Caki2 (cell line): ENCODE results near the gene MPZL2. TPM values are rescaled to one million over a fixed set of nuclear protein-coding genes. Genes with fewer than 3 reads are reported as not detected.

Experiments
- DNase-seq: peaks from one replicate; pipeline ENCODE4 v3.0.0-alpha.2; 2015; ENCODE audit warnings: low read depth
- in situ Hi-C: cut with HindIII; loops from 2 replicates; pipeline ENCODE4 v1.10.0; 2016; ENCODE audit warnings: low sequenced_read_pairs, low pct_unique_long_range_greater_than_20kb, mixed read lengths
- total RNA-seq: library from RNA; depleted of rRNA; stranded (reverse); fragments of >200 nt; shearing (Covaris generic); gene quantifications from 2 replicates; pipeline ENCODE4 v1.2.3, GENCODE V29; 2014; ENCODE audit warnings: low replicate concordance; rRNA removed

The MPZL2 gene
- total RNA-seq, 1 experiment from 2014 or later, result not detected

GRCh38 chr11:118212781-118213191, 51.3 kb downstream of the MPZL2 start:
- no peak for DNase-seq

DNA sequence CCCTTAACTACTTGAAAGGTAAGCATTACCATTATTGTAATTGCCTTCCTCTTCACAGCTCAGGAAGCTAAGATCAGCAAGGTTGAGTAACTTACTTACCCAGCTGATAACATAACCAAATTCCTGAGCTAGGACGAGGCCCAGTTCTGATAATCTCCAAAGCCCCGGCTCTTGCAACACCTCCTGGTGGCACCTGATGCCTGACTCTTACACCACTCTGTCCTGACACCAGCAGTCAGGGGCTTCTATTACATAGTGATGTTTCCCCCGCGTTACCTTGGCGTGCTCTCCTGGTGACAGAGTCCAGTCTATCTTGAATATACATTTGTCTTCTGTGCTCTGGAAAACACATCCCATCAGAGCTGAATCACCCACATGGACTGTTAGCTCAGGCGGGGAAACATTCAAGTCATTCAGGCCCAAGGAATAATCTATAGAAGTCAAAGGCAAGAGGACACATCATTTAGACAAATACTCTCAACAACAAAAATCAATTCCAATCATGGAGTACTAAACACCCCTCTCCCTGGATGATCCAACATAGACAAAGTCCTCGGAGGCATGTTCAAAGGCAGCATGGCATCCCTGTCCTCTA, 51.9 kb downstream of the MPZL2 start:
- no peak for DNase-seq
- in situ Hi-C loops, result no loop called here

More at GRCh38 chr11:118212781-118213191, 51.3 kb downstream of the MPZL2 start:
- in situ Hi-C loops, result no loop called here

DNA sequence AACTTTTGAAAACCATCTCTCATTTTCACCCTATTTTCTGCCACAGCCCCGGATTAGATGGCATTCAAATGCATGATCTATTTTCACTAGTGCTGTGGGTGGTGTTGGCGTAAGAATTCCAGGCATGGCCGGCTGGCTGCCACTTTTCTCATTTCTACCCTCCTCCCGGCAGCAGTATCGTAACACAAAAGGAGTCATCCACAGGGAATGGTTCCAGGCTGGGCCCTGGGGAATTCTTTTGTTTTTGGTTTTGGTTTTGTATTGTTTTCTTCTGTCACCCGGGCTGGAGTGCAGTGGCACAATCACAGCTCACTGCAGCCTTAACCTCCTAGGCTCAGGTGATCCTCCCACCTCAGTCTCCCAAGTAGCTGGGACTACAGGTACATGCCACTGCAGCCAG, 53.1 kb downstream of the MPZL2 start:
- no peak for DNase-seq
- in situ Hi-C loops, result no loop called here

DNA sequence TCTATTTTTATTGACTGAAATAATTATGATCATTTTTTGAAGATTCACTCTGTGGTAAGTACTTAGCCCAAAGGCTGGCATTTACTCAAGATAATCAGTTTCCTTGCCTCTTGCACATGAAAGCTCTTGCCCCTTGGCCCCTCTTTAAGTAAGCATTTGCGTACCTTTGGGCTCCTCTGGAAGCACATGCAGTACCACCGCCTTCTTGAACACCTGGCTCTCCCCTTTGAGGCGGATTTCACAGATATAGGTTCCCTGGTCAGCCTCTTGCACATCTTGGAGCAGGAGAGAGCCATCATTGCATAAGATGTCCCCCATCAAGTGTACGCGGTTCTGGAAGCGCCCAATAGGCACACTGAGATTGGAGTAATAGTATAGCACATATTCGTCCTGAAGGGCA, 53.8 kb downstream of the MPZL2 start:
- in situ Hi-C loops, result no loop called here
- DNase-seq, result no peak

DNA sequence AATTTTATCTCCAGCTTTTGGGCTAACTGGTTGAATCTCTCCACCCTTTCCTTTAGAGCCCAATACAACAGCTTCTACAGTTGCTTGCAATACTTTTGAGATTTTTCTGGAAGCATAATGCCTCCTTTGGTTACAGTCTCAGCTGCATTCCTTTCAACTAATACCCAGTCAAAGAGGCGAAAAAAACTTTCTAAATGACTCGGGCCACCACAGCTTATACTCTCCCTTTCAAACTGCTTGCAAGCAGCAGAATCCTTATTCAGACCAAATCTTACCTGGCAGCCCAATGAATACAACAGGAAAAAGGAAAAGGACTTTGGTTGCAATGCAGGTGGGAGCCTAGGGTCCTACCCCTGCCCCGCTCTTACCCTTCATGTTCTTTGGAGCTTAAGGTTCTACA, 55.1 kb downstream of the MPZL2 start:
- in situ Hi-C loops, result no loop called here
- no peak for DNase-seq

- in situ Hi-C loops, result no loop called here
- DNase-seq, result no peak
Measured at GRCh38 chr11:118207079-118207478, 57.0 kb downstream of the MPZL2 start.

DNA sequence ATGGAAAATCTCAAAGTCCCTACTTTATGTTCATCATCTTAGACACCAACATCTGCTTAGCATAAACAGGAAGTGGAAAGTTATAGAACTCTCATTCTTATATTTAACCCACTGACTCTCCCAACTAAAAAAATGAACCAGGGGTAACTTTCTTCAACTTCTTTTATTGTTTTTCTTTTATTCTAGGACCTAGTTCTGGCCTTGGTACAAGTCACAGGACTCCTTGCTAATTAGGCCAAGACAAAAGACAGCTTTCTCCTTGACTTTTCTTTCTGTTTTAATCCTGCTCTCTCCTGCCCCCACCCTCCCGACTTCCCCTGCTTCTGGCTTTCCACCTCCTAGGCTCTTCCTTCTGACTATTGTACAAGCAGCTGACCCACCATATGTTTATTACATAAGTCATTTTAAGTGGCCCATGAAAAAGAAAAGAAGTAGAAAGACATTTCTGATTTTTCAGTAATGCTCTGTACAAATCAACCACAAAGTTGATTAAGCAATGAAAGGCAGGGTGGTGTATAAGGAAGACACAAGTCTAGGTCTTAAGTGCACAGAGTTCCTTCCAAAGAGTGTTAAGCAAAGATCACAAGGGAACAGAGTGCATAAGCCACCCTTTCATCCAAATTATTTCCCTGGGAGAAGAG, 57.6 kb downstream of the MPZL2 start:
- in situ Hi-C loops, result no loop called here
- no peak for DNase-seq

GRCh38 chr11:118205606-118206378, 58.3 kb downstream of the MPZL2 start:
- DNase-seq, result no peak
- in situ Hi-C loops, result no loop called here

Other genes with a start within 250 kb of the MPZL2 start
- gene TMPRSS4, start 187.2 kb downstream of the MPZL2 start, total RNA-seq, result not detected in 2 replicates
- gene SMIM35, start 177.3 kb downstream of the MPZL2 start, total RNA-seq, result not detected in 2 replicates
- 0.38 and 0.68 TPM in 2 replicates for gene SCN4B, start 111.5 kb downstream of the MPZL2 start, total RNA-seq
- not detected in 2 replicates for gene SCN2B, start 87.7 kb downstream of the MPZL2 start, total RNA-seq
- gene JAML, start 39.3 kb downstream of the MPZL2 start, total RNA-seq, result not detected in 2 replicates
- 6.0 and 9.1 TPM in 2 replicates for gene MPZL3, start 11.9 kb downstream of the MPZL2 start, total RNA-seq
- gene CD3E, start 40.4 kb upstream of the MPZL2 start, total RNA-seq, result not detected in 2 replicates
- gene CD3D, start 78.4 kb upstream of the MPZL2 start, total RNA-seq, result not detected in 2 replicates
- gene CD3G, start 80.0 kb upstream of the MPZL2 start, total RNA-seq, result not detected in 2 replicates
- gene UBE4A, start 95.3 kb upstream of the MPZL2 start, total RNA-seq, result 13.3 and 16.0 TPM in 2 replicates
- 126 and 158 TPM in 2 replicates for gene ATP5MG, start 137.3 kb upstream of the MPZL2 start, total RNA-seq
- 5.3 and 20.3 TPM in 2 replicates for gene KMT2A, start 172.2 kb upstream of the MPZL2 start, total RNA-seq